IPS-18c (cell line): ENCODE data around the gene NAPSA.

Experiments
- H3K4me3 ChIP-seq: 2 replicates; pipeline ENCODE4 v1.7.0; 2013; ENCODE audit warnings: low read depth, mild to moderate bottlenecking, low read length, moderate library complexity; ENCODE audit not compliant: insufficient read depth
- H3K9me3 ChIP-seq: one replicate; pipeline ENCODE4 v1.6.1; 2013; ENCODE audit warnings: mild to moderate bottlenecking, low read length, moderate library complexity; ENCODE audit not compliant: control insufficient read depth, insufficient read depth

The NAPSA gene

DNA sequence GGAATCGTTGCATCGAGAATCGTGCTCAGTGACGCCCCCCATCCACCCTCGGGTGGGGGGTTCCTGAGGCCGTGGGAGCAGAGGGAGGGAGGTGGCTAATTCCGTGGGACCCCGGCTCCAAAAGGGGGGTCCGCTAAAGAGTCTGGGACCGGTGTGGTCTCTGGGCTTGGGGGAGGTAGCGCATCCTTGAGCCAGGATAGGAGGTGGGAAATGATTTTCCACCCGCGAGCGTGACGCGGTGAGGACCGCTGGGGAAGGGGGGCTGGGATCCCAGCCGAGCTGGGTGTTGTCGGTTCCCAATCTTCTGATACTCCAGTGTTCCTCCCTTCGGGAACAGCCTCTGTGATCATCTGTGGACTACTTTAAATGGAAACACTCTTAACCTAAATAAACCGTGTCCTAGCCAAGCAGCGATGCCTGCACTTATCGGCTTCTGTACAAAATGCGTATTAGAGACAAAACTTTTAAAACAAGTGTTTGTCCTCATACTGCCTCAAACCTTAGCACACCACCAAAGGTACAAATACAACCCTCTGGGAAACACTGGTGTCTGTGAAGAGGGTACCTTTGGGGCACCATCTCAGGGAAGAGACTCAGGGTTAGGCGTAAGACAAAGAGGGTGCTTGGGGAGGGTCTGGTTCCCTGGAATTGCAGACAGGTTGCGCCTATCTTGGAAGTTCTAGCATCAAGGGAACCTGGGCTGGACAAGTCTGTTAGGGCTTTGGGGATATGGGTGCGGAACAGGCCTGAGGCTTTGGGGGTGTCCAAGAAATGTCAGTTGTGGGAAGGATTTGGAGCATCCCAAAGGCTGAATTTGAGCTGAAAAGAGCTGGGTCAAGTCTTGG, 52.2 kb downstream of the NAPSA start:
- Histone ChIP-seq H3K4me3 (peak overlapping the region; percentile 57; the same call in 1 of the 2 replicates), H3K9me3 (no peaks in the 10 kb centered on the region)

DNA sequence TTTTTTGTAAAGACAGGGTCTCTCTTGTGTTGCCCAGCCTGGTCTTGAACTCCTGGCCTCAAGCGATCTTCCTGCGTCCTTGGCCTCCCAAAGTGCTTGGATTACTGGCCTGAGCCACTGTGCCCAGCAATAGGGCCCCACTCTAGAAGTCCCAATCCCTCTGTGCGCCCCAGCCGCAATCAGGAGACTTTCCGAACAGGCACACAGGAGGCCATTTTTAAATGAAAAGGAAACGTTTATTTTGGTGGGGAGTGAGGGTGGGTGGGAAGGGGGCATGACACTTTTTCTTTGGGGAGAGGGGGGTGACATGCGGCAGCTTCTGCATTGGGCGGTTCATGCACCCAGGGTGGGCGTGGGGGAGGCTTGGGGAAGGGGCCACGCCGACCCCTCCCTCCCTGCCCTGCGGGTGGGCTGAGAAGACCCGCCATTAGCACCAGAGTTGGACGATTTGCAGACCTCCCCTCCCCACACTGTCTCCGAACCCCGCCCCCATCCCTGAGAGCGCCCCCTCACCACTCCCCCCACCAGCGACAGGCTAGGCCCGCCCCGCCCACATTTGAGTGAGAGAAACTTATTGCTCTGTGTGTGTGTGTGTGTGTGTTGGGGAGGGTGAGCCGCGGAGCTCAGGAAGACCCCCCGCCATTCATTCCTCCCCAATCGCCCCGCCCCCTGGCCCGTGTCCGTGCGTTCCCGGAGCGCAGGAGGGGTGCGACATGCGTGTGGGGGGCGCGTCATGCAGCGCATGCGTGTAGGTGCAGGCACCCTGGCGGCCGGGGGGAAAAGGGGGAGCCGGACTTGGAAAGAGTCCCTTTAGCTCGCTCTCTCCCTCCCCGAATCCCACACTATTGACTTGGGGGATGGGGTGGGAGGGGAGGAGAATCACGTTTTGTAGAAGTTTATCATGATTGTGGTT, 53.5 kb downstream of the NAPSA start:
- peak overlapping the region; percentile 62 for H3K4me3 ChIP-seq
- peaks cover 1% of the 10 kb centered on the region for H3K9me3 ChIP-seq

DNA sequence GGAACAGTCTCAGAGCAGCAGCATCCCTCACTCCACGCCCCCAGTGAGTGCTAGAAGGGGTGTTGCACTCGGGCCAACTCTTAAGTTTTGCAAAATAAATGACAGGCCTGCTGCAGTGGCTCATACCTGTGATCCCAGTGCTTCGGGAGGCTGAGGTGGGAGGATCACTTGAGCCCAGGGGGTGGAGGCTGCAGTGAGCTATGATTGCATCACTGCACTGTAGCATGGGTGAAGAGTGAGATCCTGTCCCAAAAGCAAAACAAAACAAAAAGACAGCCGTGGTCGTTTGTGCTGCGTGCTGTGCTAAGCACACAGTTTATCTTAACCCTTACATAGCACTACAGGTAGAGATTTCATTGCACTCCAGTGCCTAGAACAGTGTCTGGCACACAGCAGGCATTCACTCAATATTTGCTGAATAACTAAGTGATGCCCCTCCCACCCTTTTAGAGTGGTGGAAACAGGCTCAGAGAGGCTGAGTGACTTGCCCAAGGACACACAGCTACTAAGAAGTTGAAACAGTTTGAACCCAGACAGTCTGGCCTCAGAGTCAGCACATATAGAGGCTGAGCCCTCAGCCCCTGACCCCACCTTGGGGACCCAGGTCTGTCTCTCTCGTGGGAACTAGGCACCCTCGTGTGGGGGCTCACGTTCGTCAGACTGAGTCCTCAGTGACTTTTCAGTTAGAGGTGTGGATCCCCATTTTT, 54.5 kb downstream of the NAPSA start:
- Histone ChIP-seq H3K4me3 (no peak overlapping the region), H3K9me3 (peaks cover 3% of the 10 kb centered on the region)

GRCh38 chr19:50309396-50310125, 55.9 kb downstream of the NAPSA start:
- Histone ChIP-seq H3K9me3 (peaks cover 3% of the 10 kb centered on the region), H3K4me3 (no peak overlapping the region)

DNA sequence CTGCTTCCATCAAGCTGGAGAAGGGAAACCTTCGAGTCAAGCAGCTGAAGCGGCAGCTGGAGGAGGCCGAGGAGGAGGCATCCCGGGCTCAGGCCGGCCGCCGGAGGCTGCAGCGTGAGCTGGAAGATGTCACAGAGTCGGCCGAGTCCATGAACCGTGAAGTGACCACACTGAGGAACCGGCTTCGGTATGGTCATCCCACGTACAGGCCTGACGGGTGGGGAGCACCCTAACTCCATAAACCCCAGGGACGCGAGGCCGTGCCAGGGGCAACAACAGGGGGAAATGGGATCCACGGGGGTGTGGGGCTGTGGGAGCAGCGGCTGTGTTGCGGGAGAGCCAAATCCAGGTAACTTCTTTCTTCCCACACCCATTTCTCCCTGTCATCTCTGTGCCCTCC, 56.4 kb downstream of the NAPSA start:
- Histone ChIP-seq H3K4me3 (no peak overlapping the region), H3K9me3 (peaks cover 3% of the 10 kb centered on the region)
